NCI-H1092 treated with DMSO at 0.1 percent for 48 hours (cell line): ENCODE data around the gene SCN5A.
"Not testable (repeated sequence)": the region's sequence is repeated elsewhere in the genome, so short reads cannot be mapped to it uniquely, and the experiment has no call there.

Source experiments
- DNase-seq: peaks from one replicate; lab custom pipeline; 2025; lab: John Stamatoyannopoulos, UW

The SCN5A gene

GRCh38 chr3:38578081-38578475 lies 71.4 kb downstream of the SCN5A start:
- no peak for DNase-seq

- DNase-seq, result no peak
These were observed 72.0 kb downstream of the SCN5A start for GRCh38 chr3:38577371-38578080.

- no peak for DNase-seq
These were observed 72.7 kb downstream of the SCN5A start for GRCh38 chr3:38576526-38577370.

- DNase-seq, result no peak
These were observed 73.4 kb downstream of the SCN5A start for GRCh38 chr3:38576131-38576525.

- DNase-seq, result no peak
These were observed 74.1 kb downstream of the SCN5A start for GRCh38 chr3:38575279-38575843.

- DNase-seq, result no peak
These were observed 74.8 kb downstream of the SCN5A start for GRCh38 chr3:38574411-38575278.

GRCh38 chr3:38573556-38573955 lies 75.9 kb downstream of the SCN5A start:
- DNase-seq, result no peak

- DNase-seq, result no peak
These were observed 76.4 kb downstream of the SCN5A start for GRCh38 chr3:38573111-38573510.

GRCh38 chr3:38567498-38567897 lies 82.0 kb downstream of the SCN5A start:
- DNase-seq, result no peak

- DNase-seq, result not testable (repeated sequence)
These were observed 82.7 kb downstream of the SCN5A start for GRCh38 chr3:38566794-38567193.

GRCh38 chr3:38566215-38566528 lies 83.3 kb downstream of the SCN5A start:
- no peak for DNase-seq

- no peak for DNase-seq
These were observed 83.9 kb downstream of the SCN5A start for GRCh38 chr3:38565339-38566214.

GRCh38 chr3:38564631-38565338 lies 84.7 kb downstream of the SCN5A start:
- DNase-seq, result no peak

- DNase-seq, result no peak
These were observed 85.6 kb downstream of the SCN5A start for GRCh38 chr3:38563886-38564270.

- DNase-seq, result no peak
These were observed 86.2 kb downstream of the SCN5A start for GRCh38 chr3:38563070-38563885.

GRCh38 chr3:38562467-38562925 lies 87.0 kb downstream of the SCN5A start:
- no peak for DNase-seq

- no peak for DNase-seq
These were observed 87.6 kb downstream of the SCN5A start for GRCh38 chr3:38561746-38562466.

GRCh38 chr3:38560996-38561717 lies 88.3 kb downstream of the SCN5A start:
- DNase-seq, result no peak
